ENCODE measurements around the gene NUP88. TPM values are rescaled to one million over a fixed set of nuclear protein-coding genes. Genes with fewer than 3 reads are reported as not detected.

NUP88 gene
- total RNA-seq, 1 experiment from 2014 or later, result 152 TPM

DNA sequence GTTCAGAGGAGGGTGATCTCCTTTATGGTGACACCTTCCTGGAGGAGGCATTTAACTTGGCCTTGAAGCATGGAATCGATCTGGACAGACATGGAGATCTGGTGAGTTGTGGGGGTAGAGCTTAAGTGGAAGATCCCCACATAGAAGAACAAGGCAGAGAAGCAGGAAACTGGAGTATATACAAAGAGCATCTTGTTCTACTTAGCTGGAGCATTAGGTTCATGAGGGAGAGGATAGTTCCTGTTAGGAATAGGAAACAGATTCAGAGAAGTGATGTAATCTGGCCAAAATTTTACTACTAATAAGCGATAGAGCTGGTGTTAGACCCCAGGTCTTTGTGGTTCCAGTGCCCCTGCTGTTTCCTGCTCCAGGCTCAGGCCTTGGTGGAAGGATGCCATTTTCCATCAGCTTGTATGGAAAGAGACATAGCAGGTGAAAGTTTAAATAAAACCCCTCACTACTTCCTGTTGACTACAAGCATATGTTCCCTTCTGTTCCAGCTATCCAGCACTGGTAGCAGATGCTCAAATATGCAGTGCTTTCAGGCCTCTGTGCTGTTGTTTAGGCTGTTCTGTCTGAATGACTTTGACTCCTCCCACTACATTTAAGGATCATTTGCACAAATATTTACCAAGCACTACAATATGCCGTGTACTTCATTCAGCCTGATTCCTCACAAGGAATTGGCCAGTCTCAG is 9.9 kb upstream of the NUP88 start:
- peak; percentile 32 for DNase-seq (ENCODE audit: low read depth, low spot score)
- in situ Hi-C loops (cut with HindIII; ENCODE audit: low pct_unique_long_range_greater_than_20kb, low sequenced_read_pairs), result no loop called here

DNA sequence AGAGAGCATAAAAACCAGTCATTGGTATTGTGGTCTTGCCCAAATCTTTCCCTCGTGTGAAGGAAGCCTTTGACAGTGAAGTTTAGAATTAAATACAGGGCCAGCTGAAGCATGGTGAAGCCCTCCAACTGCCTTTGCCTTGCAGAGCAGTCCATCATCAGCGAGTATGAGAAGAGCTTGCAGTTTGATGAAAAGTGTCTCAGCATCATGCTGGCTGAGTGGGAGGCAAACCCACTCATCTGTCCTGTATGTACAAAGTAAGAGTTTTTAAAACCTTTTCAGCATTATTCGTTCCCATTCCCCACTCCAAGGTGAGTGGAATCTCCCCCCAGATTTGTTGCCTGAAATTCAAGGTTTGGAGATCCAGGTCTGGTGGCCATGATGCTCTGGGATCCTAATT is 6.4 kb upstream of the NUP88 start:
- DNase-seq (ENCODE audit: low read depth, low spot score), result no peak
- in situ Hi-C loops (cut with HindIII; ENCODE audit: low pct_unique_long_range_greater_than_20kb, low sequenced_read_pairs), result no loop called here

DNA sequence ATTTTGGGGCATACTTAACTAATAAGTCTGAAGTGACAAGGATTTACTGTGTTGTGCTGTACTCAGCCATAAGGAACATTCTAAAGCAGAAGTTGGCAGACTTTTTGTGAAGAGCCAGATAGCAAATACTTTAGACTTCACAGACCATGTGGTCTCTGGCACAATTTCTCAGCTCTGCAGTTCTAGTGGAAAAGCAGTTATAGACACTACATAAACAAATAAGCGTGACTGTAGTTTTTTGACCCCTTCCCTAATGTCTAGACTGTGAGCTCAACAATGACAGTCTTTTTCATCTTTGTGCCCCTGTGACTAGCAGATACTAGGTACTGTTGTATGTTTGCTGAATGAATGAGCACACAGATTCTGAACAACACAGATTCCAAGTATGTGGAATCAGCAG is 5.4 kb upstream of the NUP88 start:
- in situ Hi-C loops (cut with HindIII; ENCODE audit: low pct_unique_long_range_greater_than_20kb, low sequenced_read_pairs), result no loop called here
- DNase-seq (ENCODE audit: low read depth, low spot score), result no peak

DNA sequence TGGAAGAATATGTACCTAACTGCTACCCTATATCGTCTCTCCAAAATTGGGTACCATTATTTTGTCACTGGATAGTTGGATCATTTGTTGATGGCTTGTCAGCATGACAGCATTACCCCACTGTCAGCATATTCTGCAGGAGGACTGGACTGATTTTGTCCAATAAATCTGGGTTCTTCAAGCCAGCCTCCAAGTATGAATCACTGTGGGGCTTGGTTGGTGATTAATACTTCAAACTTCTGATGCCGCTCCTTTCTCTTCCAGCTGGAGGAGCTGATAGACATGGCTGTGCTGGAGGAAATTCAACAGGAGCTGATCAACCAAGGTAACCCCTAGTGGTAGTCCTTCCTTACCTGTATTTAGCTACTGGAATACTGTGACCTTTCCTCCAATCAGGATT is 3.0 kb upstream of the NUP88 start:
- no peak for DNase-seq (ENCODE audit: low read depth, low spot score)
- in situ Hi-C loops (cut with HindIII; ENCODE audit: low pct_unique_long_range_greater_than_20kb, low sequenced_read_pairs), result no loop called here

DNA sequence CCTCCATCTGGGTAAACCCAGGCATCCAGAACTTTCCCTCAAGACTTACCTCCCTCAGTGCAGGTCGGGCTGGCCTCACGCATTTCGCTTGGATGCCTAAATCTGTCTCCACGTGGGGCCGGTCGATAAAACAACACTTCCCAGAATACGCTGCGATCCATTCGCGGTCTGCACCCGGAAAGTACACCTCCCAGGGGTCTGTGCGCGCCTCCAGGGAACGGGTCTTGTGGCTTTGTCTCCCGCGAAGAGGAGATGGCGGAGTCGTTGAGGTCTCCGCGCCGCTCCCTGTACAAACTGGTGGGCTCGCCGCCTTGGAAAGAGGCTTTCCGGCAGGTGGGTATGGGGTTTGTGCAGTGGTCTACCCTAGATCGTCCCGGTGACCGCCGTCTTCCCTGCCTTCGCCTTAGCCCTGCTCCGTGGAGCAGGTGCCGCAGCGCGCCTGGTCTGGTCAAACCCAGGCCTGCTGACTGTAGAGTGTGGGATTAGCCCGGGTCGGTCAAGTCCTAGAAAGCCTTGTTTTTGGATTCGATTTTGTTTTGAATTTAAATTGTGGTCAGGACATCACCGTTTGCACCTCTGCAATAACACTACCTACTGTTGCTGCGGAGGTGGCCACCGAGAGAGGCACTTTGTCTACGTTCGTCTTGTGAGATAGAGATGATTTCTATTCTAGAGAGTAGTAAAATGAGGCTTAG is 644 bp upstream of the NUP88 start, which contains the start of gene RPAIN:
RPAIN (plus strand) TSS at position 224 of the 695 bp plus-strand sequence; CDS start at position 253, 29 bp downstream.
- in situ Hi-C loops (cut with HindIII; ENCODE audit: low pct_unique_long_range_greater_than_20kb, low sequenced_read_pairs), result no loop called here
- DNase-seq (ENCODE audit: low read depth, low spot score), result peak; percentile 91

DNA sequence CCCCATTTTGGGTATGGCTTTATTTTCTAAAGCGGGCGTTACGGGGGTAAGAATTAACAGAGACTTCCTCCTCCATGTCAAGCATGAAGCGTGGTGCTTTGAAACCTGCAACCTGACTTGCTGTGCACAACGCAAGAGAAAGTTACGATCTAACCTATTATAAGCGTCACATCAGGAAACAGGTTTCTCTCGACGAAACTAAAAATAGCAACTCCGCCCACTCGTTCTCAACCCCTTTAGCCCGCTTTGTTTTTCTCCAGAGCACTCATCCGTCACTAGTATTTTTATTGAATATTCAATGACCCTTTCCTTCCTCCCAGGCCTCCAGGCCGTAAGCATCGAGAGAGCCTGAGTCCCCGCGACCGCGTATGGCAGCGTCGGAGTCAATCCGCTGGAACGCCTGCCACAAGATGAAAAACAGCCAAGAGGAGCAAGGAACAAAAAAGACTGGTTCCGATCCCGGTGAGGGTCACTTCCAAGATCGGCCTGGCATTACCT is 555 bp downstream of the NUP88 start:
- in situ Hi-C loops (cut with HindIII; ENCODE audit: low pct_unique_long_range_greater_than_20kb, low sequenced_read_pairs), result no loop called here
- DNase-seq (ENCODE audit: low read depth, low spot score), result peak; percentile 30

DNA sequence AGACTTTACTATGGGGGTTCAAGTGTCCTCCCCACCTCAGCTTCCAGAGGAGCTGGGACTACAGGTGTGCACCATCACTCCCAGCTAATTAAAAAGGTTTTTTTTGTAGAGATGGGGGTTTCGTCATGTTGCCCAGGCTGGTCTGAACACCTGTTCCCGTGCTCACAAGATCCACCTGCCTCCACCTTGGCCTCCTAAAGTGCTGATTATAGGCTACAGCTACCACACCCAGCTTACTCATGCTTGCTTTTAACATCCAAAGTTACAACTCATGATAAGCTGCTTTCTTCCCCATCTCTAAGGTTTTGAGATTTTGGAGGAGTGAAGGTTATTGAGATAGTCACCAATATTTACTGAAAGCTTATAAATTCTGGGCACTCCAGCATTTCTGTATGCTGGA is 2.6 kb downstream of the NUP88 start:
- DNase-seq (ENCODE audit: low read depth, low spot score), result no peak
- in situ Hi-C loops (cut with HindIII; ENCODE audit: low pct_unique_long_range_greater_than_20kb, low sequenced_read_pairs), result no loop called here

DNA sequence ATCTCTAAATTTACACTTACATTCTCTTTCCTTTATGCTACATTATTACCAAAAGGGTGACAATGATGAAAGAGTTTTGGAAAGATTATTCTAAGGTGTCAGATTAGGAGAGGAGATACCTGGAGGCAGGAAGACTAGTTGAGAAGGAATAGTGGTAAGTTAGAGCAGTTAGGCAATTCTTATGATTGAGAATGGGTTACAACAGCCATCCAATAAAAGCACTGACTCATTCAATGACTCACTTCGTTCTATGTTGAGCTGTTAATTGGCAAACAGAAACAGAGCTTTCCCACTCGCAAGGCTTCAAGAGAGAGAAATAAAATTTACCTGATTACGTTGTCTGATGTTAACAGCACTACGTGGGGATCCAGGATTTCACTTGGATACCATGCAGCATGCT is 5.8 kb downstream of the NUP88 start:
- no peak for DNase-seq (ENCODE audit: low read depth, low spot score)
- in situ Hi-C loops (cut with HindIII; ENCODE audit: low pct_unique_long_range_greater_than_20kb, low sequenced_read_pairs), result no loop called here

DNA sequence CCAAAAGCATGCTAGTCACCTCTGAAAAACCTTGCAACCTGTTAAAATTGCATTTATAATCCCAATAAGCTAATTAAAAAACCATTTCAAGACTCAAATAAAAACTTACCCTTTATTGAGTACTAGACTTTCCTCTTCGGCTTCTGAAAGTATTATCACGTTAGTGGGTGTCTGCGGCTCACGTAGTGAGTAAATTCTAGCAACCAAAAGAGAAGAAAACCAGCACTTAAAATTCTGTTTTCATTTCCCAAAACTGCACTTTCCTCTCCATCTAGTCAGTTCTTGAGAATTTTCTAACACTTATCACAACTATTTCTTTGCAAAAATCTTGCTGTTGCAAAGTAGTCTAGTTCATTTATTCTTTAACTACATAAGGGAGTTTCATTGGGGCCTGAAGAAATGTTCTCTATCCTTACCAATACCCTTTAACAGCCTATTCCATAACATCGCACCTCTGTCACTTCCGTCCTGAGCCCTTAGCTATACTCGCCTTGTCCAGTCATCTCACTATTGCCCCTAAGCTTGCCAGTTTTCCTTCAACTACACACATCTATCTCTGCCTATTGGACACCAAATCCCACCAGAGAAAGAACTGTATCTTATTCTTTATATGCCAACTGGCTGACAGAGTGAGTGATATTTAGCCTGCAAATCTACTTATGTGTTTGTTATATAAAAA is 8.7 kb downstream of the NUP88 start:
- DNase-seq (ENCODE audit: low read depth, low spot score), result no peak
- in situ Hi-C loops (cut with HindIII; ENCODE audit: low pct_unique_long_range_greater_than_20kb, low sequenced_read_pairs), result no loop called here

DNA sequence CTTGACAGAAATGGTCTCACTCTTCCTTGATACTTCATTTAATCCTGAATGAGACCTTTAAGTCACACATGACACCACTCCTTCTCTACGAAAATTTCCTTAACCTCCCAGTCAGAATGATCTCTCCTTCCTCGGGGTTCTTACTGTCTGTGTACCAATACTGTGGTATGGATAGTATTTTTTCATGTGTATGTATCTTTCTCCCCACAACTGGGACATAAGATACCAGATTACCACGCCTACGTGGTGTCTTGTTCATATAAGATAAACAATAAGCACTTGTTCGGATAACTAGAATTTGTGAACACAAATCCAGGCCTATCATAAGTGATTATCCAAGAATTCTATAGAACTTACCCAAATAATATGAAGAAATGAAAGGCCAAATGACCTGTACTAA is 11.3 kb downstream of the NUP88 start:
- DNase-seq (ENCODE audit: low read depth, low spot score), result no peak
- in situ Hi-C loops (cut with HindIII; ENCODE audit: low pct_unique_long_range_greater_than_20kb, low sequenced_read_pairs), result no loop called here

DNA sequence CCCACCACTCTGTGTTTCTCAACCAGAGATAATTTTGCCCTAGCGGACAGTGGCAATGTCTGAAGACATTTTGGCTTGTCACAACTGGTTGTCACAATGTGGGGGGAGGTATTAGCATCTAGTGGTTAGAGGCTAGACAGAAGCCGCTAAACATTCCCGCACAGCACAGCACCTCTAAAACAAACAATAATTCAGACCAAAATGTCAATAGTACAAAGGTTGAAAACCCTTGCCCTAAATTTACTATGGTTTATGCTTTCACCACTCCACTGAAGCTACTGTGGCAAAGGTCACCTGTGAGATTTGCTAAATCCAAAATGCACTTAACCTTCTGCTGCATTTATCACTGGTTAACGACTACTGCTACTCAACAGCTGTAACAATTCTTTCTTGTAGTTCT is 14.1 kb downstream of the NUP88 start:
- no peak for DNase-seq (ENCODE audit: low read depth, low spot score)

DNA sequence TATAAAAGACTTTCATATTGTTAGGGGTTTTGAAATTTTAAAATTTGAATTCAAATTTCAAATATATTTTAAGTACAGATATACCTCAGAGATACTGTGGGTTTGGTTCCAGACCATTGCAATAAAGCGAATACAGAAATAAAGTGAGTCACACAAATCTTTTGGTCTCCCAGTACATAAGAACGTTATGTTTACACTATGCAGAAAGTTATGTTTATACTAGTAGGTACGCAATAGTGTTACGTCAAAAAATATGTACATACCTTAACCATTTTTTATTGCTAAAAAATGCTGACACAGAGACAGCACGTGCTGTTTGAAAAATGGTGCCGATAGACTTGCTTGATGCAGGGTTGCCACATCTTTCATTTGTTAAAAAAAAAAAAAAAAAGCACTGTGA is 19.7 kb downstream of the NUP88 start:
- DNase-seq (ENCODE audit: low read depth, low spot score), result no peak

More for the DNA sequence above, 14.1 kb downstream of the NUP88 start:
- in situ Hi-C loops (cut with HindIII; ENCODE audit: low pct_unique_long_range_greater_than_20kb, low sequenced_read_pairs), result no loop called here

DNA sequence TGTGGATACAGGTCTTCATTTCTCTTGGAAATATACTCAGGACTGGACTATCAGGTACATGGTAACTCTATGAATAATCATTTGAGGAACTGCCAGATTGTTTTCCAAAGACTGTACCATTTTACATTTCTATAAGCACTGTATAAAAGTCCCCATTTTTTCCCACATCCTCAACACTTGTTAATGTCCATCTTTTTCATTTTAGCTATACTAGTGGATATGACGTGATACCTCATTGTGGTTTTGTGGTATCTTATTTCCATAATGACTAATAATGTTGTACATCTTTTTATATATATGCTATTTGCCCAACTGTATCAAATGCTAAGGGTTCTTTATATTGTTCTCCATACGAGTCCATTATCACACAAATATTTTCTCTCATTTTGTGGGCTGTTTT is 22.9 kb downstream of the NUP88 start:
- DNase-seq (ENCODE audit: low read depth, low spot score), result no peak
- in situ Hi-C loops (cut with HindIII; ENCODE audit: low pct_unique_long_range_greater_than_20kb, low sequenced_read_pairs), result no loop called here

More for the DNA sequence above, 19.7 kb downstream of the NUP88 start:
- in situ Hi-C loops (cut with HindIII; ENCODE audit: low pct_unique_long_range_greater_than_20kb, low sequenced_read_pairs), result no loop called here

DNA sequence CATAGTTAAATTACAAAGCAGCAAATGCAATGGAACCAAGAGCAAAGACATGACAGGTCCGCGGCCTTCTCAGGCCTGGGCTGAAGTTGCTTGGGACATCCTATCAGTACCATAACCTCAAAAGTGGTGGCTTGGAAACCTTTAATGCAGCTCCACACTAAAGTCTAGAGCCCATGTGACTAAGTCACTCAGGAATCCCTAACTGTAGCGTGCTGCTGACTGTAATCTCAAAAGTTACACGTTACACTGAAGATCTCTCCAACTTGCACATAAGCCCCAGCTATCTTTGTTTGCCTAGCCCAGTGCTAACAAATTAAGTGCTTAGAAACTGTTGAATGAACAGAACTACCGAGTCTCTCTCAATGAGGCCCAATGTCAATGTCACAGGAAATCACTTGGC is 27.8 kb downstream of the NUP88 start:
- in situ Hi-C loops (cut with HindIII; ENCODE audit: low pct_unique_long_range_greater_than_20kb, low sequenced_read_pairs), result no loop called here
- DNase-seq (ENCODE audit: low read depth, low spot score), result no peak

DNA sequence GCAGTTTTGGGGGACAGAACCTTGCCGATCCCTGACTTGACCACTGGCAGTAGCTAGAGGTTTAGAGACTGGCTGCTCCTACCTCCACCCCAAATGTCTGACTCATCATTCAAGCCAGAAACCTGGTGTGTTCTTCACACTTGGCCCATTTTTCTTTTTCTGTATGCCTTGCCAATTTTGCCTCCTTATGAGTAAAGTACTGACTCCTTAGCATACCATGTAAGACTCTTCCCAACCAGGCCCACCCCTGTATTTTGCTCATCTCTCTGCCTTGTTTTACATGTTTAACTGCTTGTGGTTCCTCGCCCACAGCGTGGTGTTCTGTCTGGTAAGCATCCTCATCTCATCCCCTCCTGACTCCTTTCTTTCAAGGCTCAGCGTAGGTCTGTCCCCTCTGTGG is 37.9 kb downstream of the NUP88 start:
- no peak for DNase-seq (ENCODE audit: low read depth, low spot score)
- in situ Hi-C loops (cut with HindIII; ENCODE audit: low pct_unique_long_range_greater_than_20kb, low sequenced_read_pairs), result no loop called here

DNA sequence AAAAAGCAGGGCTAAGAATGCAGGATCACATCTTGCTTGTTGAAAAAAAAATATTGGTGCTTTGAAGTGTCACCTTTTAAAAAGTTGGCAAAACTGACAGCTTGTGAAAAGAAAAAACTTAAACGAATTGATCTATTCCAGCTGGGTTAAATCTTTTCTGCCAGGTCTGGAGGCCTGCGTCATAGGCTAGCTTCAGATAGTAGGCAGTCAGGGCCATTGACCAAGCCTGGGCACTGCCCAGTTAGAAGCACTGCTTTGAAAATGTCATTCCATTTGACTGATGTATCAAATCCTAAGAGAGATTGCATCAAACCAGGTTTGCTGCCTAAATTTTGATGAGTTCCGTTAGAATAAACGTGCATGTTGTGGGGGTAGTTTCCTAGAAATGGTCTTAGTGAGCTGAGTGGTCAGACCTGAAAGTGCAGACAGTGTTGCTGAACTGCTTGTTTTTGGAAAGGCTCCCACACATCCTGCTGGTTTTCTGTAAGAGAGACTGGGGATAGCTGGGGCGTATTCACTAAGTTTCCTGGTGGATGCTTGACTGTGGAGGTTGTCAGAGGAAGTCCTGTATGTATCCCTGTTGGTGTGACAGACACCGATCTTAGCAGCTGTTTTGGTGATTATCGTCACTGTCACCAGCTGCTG is 38.8 kb downstream of the NUP88 start:
- DNase-seq (ENCODE audit: low read depth, low spot score), result no peak
- in situ Hi-C loops (cut with HindIII; ENCODE audit: low pct_unique_long_range_greater_than_20kb, low sequenced_read_pairs), result no loop called here

DNA sequence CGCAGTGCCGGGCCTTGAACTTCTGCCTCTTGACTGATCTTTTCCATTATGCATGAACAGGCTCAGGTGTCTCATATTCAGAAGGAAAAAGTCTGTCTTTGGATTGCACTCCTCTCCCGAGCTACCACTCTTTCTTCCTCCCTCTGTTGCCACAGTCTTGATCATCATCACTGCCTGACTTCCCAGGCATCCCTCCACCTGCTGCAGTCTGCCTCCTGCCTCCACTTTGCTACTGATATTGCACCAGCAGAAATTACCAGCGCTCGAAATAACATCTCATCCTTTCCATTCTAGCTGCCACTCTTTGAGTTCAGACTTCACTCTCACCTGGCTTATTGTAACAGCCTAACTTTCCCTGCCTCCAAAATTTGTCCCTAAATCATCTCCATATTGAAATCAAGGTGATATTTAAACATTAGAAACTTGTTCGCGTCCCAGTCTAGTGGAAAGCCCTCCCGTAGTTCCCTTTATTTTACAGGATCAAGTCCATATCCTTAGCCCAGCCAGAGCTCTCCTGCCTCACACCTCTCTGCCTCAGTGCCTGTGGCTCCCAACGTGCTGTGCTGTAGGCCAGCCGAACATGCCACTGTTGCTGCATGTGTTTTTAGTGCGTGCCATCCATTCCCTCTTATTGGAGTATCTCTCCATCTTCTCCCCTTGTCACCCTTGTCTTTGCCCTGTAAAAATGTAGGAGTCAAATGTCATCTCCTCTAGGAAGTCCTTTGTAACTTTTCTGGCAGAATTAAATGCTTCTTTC is 39.9 kb downstream of the NUP88 start:
- DNase-seq (ENCODE audit: low read depth, low spot score), result no peak
- in situ Hi-C loops (cut with HindIII; ENCODE audit: low pct_unique_long_range_greater_than_20kb, low sequenced_read_pairs), result no loop called here
